Stomach smooth muscle (tissue), 2 donors: Measurements from ENCODE around the gene TENM4.

Experiments
- H3K27ac ChIP-seq: one replicate; pipeline ENCODE4 v1.7.0; 2013; ENCODE audit warnings: mild to moderate bottlenecking, low read length, inconsistent platforms
- H3K27me3 ChIP-seq, 2 donors: one replicate each; pipeline ENCODE4 v1.7.0; 2013; ENCODE audit warnings: low read length in 2 of 2; ENCODE audit not compliant: insufficient read depth in 2 of 2, control insufficient read depth in 1 of 2
- H3K36me3 ChIP-seq, 2 donors: one replicate each; pipeline ENCODE4 v1.7.0; 2013; ENCODE audit warnings: low read length in 2 of 2; ENCODE audit not compliant: control insufficient read depth in 2 of 2, insufficient read depth in 2 of 2
- H3K4me1 ChIP-seq: one replicate; pipeline ENCODE4 v1.7.0; 2013; ENCODE audit warnings: low read length; ENCODE audit not compliant: control insufficient read depth, insufficient read depth
- H3K4me3 ChIP-seq, 2 donors: one replicate each; pipeline ENCODE4 v1.7.0; 2013; ENCODE audit warnings: low read length in 2 of 2
- H3K9ac ChIP-seq, 2 donors: one replicate each; pipeline ENCODE4 v1.7.0; 2013; ENCODE audit warnings: low read length in 2 of 2, mild to moderate bottlenecking in 1 of 2
- H3K9me3 ChIP-seq, 2 donors: one replicate each; pipeline ENCODE4 v1.7.0; 2013; ENCODE audit warnings: low read length in 2 of 2; ENCODE audit not compliant: control insufficient read depth in 2 of 2
- donor health status: healthy.
- donor health status: Pancreatic carcinoma.

The TENM4 gene

DNA sequence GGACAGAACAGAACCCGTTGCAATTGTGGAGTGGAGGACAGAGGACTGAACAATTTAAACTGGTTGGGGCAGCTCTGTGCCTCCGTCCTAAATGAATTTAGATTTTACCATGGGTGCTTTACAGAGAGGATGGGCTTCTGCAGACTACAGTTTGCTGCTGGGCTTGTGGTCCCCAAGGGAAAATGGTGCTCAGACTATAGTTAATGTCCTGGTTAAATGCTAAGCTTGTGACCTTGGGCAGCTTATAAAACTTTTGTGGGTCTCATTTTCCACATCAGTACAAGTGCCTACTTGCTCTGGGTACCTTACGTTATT lies 511.0 kb downstream of the TENM4 start:
- H3K4me3 ChIP-seq: no peak overlapping the region
- H3K27ac ChIP-seq: no peak overlapping the region
- no peak overlapping the region for H3K9ac ChIP-seq
- no peaks in the 10 kb centered on the region for H3K27me3 ChIP-seq
- H3K9me3 ChIP-seq: no peaks in the 10 kb centered on the region
- peaks cover 24% of the 10 kb centered on the region for H3K4me1 ChIP-seq
- H3K36me3 ChIP-seq: no peaks in the 10 kb centered on the region

DNA sequence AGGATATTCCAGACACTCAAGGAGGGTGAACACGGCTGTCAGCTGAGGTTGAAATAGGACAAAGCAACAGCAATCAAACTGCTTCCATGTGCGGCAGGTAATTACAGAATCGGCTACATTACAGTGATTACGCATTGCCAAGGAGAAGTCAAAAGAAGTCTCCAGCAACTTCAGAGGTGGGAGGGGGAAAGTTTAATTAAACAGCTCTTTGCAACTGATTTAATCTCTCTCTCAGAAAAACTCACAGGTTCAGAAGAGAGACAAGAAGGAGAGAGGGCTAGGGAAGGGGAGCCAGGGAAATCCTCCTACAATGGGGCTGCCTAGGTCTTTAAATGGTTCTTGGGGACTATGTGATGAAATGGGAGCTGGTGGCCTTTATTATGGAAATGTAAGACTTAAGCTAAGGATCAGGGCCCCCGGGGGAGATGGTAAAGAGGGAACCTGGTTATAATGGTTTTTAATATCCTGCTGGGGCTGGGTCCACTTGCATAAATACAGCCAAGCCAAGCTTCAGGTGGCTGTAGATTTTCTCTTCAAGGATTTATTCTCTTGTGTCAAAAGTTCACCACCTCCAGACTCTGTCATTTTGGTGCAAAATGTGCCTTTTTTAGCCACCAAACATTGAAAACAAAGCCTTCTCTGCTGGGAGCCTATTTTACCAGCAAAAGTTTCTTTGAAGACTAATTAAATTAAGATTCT lies 511.5 kb downstream of the TENM4 start:
- H3K27me3 ChIP-seq: no peaks in the 10 kb centered on the region
- no peak overlapping the region for H3K4me3 ChIP-seq
- no peaks in the 10 kb centered on the region for H3K9me3 ChIP-seq
- peaks cover 24% of the 10 kb centered on the region for H3K4me1 ChIP-seq
- H3K27ac ChIP-seq: no peak overlapping the region
- no peaks in the 10 kb centered on the region for H3K36me3 ChIP-seq
- no peak overlapping the region for H3K9ac ChIP-seq

GRCh38 chr11:78927511-78927910 lies 513.3 kb downstream of the TENM4 start:
- Histone ChIP-seq H3K9ac (no peak overlapping the region), H3K36me3 (no peaks in the 10 kb centered on the region), H3K27ac (no peak overlapping the region), H3K9me3 (no peaks in the 10 kb centered on the region), H3K4me1 (peaks cover 18% of the 10 kb centered on the region), H3K27me3 (no peaks in the 10 kb centered on the region), H3K4me3 (no peak overlapping the region)

DNA sequence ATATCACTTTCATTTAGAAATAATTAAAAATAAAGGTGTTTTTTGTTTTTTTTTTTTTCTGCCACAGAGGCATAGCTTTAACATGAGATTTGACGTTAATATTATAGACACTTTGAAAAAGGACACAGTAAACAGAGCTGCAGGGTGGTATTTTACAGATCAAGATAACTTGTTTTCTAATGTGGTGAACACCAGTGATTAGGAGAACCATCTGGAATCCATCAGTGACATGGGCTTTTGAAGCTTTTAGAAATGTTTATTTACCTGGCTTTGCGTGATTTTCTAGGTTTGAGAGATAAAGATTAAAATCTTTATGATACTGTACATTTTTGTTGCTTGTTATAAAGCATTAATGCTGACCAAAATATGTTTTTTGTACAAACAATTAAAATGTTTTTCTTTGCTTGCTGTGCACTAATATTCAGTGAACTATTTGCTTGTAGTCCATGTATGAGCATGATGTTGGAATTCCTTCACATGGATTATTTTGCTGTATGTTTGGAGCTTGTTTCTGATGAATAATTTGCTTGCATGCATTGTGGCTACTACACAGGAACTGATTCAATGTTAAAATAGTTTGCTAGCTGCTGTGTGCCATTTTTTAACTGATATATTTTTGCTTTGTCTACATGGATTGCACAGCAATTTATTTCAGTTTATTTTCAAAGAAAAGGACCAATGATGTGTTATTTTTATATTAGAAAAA lies 514.0 kb downstream of the TENM4 start:
- Histone ChIP-seq H3K9me3 (no peaks in the 10 kb centered on the region), H3K27me3 (no peaks in the 10 kb centered on the region), H3K9ac (no peak overlapping the region), H3K4me3 (no peak overlapping the region), H3K36me3 (no peaks in the 10 kb centered on the region), H3K4me1 (peaks cover 12% of the 10 kb centered on the region), H3K27ac (no peak overlapping the region)

GRCh38 chr11:78925387-78925786 lies 515.4 kb downstream of the TENM4 start:
- Histone ChIP-seq H3K9ac (no peak overlapping the region), H3K4me1 (peaks cover under 1% of the 10 kb centered on the region), H3K27ac (no peak overlapping the region), H3K4me3 (no peak overlapping the region), H3K27me3 (peaks cover 0 to under 1% of the 10 kb centered on the region in 2 donors), H3K9me3 (no peaks in the 10 kb centered on the region), H3K36me3 (no peaks in the 10 kb centered on the region)

GRCh38 chr11:78922859-78923625 lies 517.8 kb downstream of the TENM4 start:
- no peak overlapping the region for H3K27ac ChIP-seq
- H3K4me3 ChIP-seq: no peak overlapping the region
- no peaks in the 10 kb centered on the region for H3K4me1 ChIP-seq
- no peaks in the 10 kb centered on the region for H3K9me3 ChIP-seq
- no peak overlapping the region for H3K9ac ChIP-seq
- H3K27me3 ChIP-seq: peaks cover 0 to 3% of the 10 kb centered on the region in 2 donors
- H3K36me3 ChIP-seq: no peaks in the 10 kb centered on the region

DNA sequence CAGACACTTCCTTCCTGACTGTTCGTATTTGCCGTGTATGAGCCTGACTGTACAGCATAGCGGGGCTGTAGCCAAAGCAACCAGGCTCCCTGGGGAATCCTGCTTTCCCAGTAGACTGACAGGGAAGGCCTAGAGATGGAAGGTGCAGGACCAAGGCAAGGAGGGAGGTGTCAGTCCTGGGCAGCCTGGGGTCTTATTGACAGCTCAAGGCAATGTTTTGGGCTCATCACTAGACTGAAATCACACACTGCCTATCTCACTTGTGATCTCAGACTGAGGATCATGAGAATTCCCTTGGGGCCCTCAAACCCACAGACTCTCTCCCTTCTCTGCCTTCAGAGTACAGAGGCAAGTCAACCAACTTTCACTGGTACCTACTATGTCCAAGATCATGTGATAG lies 519.3 kb downstream of the TENM4 start:
- Histone ChIP-seq H3K4me3 (no peak overlapping the region), H3K9ac (no peak overlapping the region), H3K36me3 (no peaks in the 10 kb centered on the region), H3K27ac (no peak overlapping the region), H3K27me3 (peaks cover 0 to 3% of the 10 kb centered on the region in 2 donors), H3K4me1 (no peaks in the 10 kb centered on the region), H3K9me3 (no peaks in the 10 kb centered on the region)

- H3K36me3 ChIP-seq: no peaks in the 10 kb centered on the region
- peaks cover 0 to 3% of the 10 kb centered on the region in 2 donors for H3K27me3 ChIP-seq
- no peak overlapping the region for H3K9ac ChIP-seq
- H3K27ac ChIP-seq: no peak overlapping the region
- H3K4me1 ChIP-seq: no peaks in the 10 kb centered on the region
- no peak overlapping the region for H3K4me3 ChIP-seq
- no peaks in the 10 kb centered on the region for H3K9me3 ChIP-seq
These were observed 520.5 kb downstream of the TENM4 start for GRCh38 chr11:78920329-78920728.

DNA sequence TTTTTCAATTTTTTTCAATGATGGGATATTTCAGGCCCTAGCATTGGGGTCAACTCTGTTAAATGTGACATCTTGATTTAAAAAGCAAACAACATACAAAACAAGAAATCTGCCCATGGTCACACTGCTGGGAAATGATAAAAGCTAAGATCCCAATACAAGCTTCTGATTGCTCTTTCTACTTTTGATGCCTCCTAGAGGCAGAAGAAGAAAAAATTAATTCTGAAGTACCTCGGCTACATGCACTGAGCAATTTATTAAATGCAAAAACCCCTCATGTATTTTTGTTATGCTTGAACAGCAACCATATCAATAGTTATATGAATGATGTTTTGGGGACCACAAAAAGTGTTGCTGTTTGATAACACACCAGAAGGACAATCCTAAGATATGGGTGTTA lies 524.1 kb downstream of the TENM4 start:
- Histone ChIP-seq H3K27ac (no peak overlapping the region), H3K27me3 (peaks cover 0 to 3% of the 10 kb centered on the region in 2 donors), H3K4me3 (no peak overlapping the region), H3K36me3 (no peaks in the 10 kb centered on the region), H3K9me3 (peaks cover 0 to 3% of the 10 kb centered on the region in 2 donors), H3K4me1 (no peaks in the 10 kb centered on the region), H3K9ac (no peak overlapping the region)

GRCh38 chr11:78914503-78914902 lies 526.3 kb downstream of the TENM4 start:
- no peaks in the 10 kb centered on the region for H3K4me1 ChIP-seq
- no peaks in the 10 kb centered on the region for H3K27me3 ChIP-seq
- no peak overlapping the region for H3K27ac ChIP-seq
- no peaks in the 10 kb centered on the region for H3K36me3 ChIP-seq
- no peak overlapping the region for H3K9ac ChIP-seq
- peaks cover 0 to 3% of the 10 kb centered on the region in 2 donors for H3K9me3 ChIP-seq
- no peak overlapping the region for H3K4me3 ChIP-seq
